GM12878 (cell line): ENCODE data around the gene RNFT2. TPM values are rescaled to one million over a fixed set of nuclear protein-coding genes. Genes with fewer than 3 reads are reported as not detected.

Experiments used
- ATAC-seq: fragments of 200-7000 bp; cut with Tn5 transposase; 3 replicates; pipeline ENCODE4 v1.9.1; 2020; ENCODE audit warnings: mild to moderate bottlenecking, moderate library complexity
- BruUV-seq: library from RNA; stranded (reverse); fragments of 400-500 nt; replicated peaks from 2 replicates; lab custom pipeline; 2021; lab: Mats Ljungman, UMichigan
- CTCF ChIA-PET: fragments of 300-600 bp; sonication (Branson Sonifier 250); formaldehyde crosslinking; extraction: SDS; loops from one replicate; lab custom pipeline; 2021; ENCODE audit warnings: inconsistent platforms; lab: Yijun Ruan, JAX
- POLR2A ChIA-PET: fragments of 350-600 bp; formaldehyde crosslinking; extraction: SDS; loops from one replicate; lab custom pipeline; 2021; ENCODE audit warnings: inconsistent platforms; lab: Charles Lee
- RAD21 ChIA-PET: fragments of 300-600 bp; sonication (Branson Sonifier 250); formaldehyde crosslinking; loops from one replicate; lab custom pipeline; 2023; ENCODE audit warnings: antibody characterized with exemption; ENCODE audit not compliant: unreplicated experiment; lab: Charles Lee
- SMC1A ChIA-PET: fragments of 300-600 bp; sonication (Branson Sonifier 250); formaldehyde crosslinking; loops from one replicate; lab custom pipeline; 2023; ENCODE audit not compliant: unreplicated experiment, uncharacterized antibody; lab: Charles Lee
- DNase-seq: peaks from one replicate; pipeline ENCODE4 v3.0.0-alpha.2; 2011; ENCODE audit warnings: low read depth, low spot score
- FAIRE-seq: peaks from 3 replicates; lab custom pipeline; 2011; peaks lifted over from hg19 to GRCh38; lab: Jason Lieb, UNC
- H2AFZ ChIP-seq: 2 replicates; pipeline ENCODE4 v1.6.0; 2011; ENCODE audit warnings: low read depth, low read length, control low read depth; ENCODE audit not compliant: control insufficient read depth
- H3K27ac ChIP-seq: 2 replicates; pipeline ENCODE4 v1.5.1; 2011; ENCODE audit warnings: control low read depth; ENCODE audit not compliant: control insufficient read depth, insufficient read depth
- H3K27me3 ChIP-seq, 2 experiments: replicated peaks in 1 of 2; 2 replicates each; pipeline versions ENCODE4 v1.6.0 to v1.6.1; 2011; ENCODE audit warnings: low read length in 1 of 2; ENCODE audit not compliant: control insufficient read depth in 2 of 2, insufficient read depth in 2 of 2
- H3K36me3 ChIP-seq, 2 experiments: 2 replicates each; pipeline ENCODE4 v1.5.1; 2011; ENCODE audit warnings: low read length in 1 of 2; ENCODE audit not compliant: control insufficient read depth in 2 of 2, insufficient read depth in 2 of 2
- H3K4me1 ChIP-seq: 2 replicates; pipeline ENCODE4 v1.6.1; 2011; ENCODE audit warnings: mild to moderate bottlenecking, low read length, moderate library complexity, mixed read lengths; ENCODE audit not compliant: control insufficient read depth, insufficient read depth
- H3K4me2 ChIP-seq: 2 replicates; pipeline ENCODE4 v1.6.0; 2011; ENCODE audit warnings: control low read depth; ENCODE audit not compliant: control insufficient read depth, insufficient read depth
- H3K4me3 ChIP-seq: fragments of 200-600 bp; sonication (generic); 2 replicates; pipeline ENCODE4 v1.5.1; 2016
- H3K79me2 ChIP-seq: 2 replicates; pipeline ENCODE4 v1.6.0; 2011; ENCODE audit warnings: low read length; ENCODE audit not compliant: control insufficient read depth, insufficient read depth
- H3K9ac ChIP-seq: 2 replicates; pipeline ENCODE4 v1.8.0; 2011; ENCODE audit warnings: low read length, control low read depth, mixed read lengths; ENCODE audit not compliant: control insufficient read depth, insufficient read depth
- H3K9me3 ChIP-seq: replicated peaks from 3 replicates; pipeline ENCODE4 v1.5.1; 2011; ENCODE audit warnings: mild to moderate bottlenecking, low read length; ENCODE audit not compliant: control insufficient read depth, insufficient read depth
- H4K20me1 ChIP-seq: 2 replicates; pipeline ENCODE4 v1.6.0; 2011; ENCODE audit not compliant: control insufficient read depth, insufficient read depth
- ATF2 ChIP-seq: IDR thresholded peaks from 2 replicates; pipeline ENCODE4 v1.6.1; 2012; ENCODE audit warnings: low read length, inconsistent platforms
- MTA2 ChIP-seq: fragments of 450-650 bp; IDR thresholded peaks from 2 replicates; pipeline ENCODE4 v1.6.1; 2016; ENCODE audit warnings: low read depth, mild to moderate bottlenecking, moderate library complexity
- MXI1 ChIP-seq: fragments of 150-350 bp; IDR thresholded peaks from 2 replicates; pipeline ENCODE4 v1.6.1; 2011; ENCODE audit warnings: low read depth, mild to moderate bottlenecking, inconsistent platforms, low read length, improper control_type of control experiment
- NR2F1 ChIP-seq: fragments of 450-650 bp; conservative IDR thresholded peaks from 2 replicates; pipeline ENCODE4 v1.6.1; 2017; ENCODE audit warnings: mild to moderate bottlenecking
- RELA ChIP-seq: fragments of 450-650 bp; IDR thresholded peaks from 2 replicates; pipeline ENCODE4 v1.8.0; 2014; ENCODE audit warnings: borderline replicate concordance; ENCODE audit not compliant: partially characterized antibody
- USF2 ChIP-seq: IDR thresholded peaks from 2 replicates; pipeline ENCODE4 v1.6.1; 2011; ENCODE audit warnings: low read depth, low read length, improper control_type of control experiment, borderline replicate concordance
- ZSCAN29 ChIP-seq: fragments of 450-650 bp; IDR thresholded peaks from 2 replicates; pipeline ENCODE4 v1.6.1; 2017; ENCODE audit warnings: mild to moderate bottlenecking, moderate library complexity
- WGBS: methylation state at CpG from one replicate; pipeline ENCODE4 v1.1.6; 2016; ENCODE audit warnings: low lambda C conversion rate; ENCODE audit not compliant: insufficient replicate concordance, insufficient coverage; ENCODE audit errors: missing lambda C conversion rate; 5-methylcytosine and 5-hydroxymethylcytosine counted together
- in situ Hi-C: fragments of 300-500 bp; cut with MboI; formaldehyde crosslinking; loops from 9 replicates; pipeline ENCODE4 v1.14.3; 2018; ENCODE audit warnings: mixed read lengths
- intact Hi-C: fragments of 100-400 bp; cut with micrococcal nuclease; formaldehyde crosslinking; loops from one replicate; pipeline ENCODE4 v1.14.2; 2022; ENCODE audit not compliant: unreplicated experiment
- polyA plus RNA-seq, 11 experiments: library from polyadenylated mRNA; depleted of rRNA in 4 of 11; unstranded in 6 of 11; stranded (reverse) in 5 of 11; fragments of >200 nt; fragmentation: Nextera tagmentation in 4 of 11; fragmentation: Illumina TruSeq in 1 of 11; extraction: Ambion mirVana in 4 of 11; extraction: Trizol in 1 of 11; gene quantifications; 1 replicate in 1 of 11; 2 replicates in 10 of 11; pipeline versions ENCODE4 v1.2.1 to v1.2.3, GENCODE V29; 2011 to 2016; ENCODE audit warnings: inconsistent platforms in 2 of 11, missing spikeins in 2 of 11, low read depth in 1 of 11
- total RNA-seq, 4 experiments: library from RNA; depleted of rRNA in 3 of 4; stranded (reverse); fragments of >200 nt in 3 of 4; fragmentation: Illumina TruSeq in 1 of 4; extraction: Trizol in 1 of 4; gene quantifications; 2 replicates each; pipeline versions ENCODE4 v1.2.1 to v1.2.3, GENCODE V29; 2013 to 2021
- TF ChIP-seq, protein P1 (sequence below): fragments of 450-650 bp; IDR thresholded peaks from 2 replicates; pipeline ENCODE4 v1.6.1; 2016; ENCODE audit warnings: mild to moderate bottlenecking, moderate library complexity, borderline replicate concordance

The RNFT2 gene
- total and polyA plus RNA-seq, 10 of the 15 experiments (the other 5 are each of a cell fraction or from before 2014, with no cell fraction given): 2.5 to 17.3 (median 9.7) TPM

- no peak for TF ChIP-seq ATF2
- no peak for TF ChIP-seq RELA
- no peak for TF ChIP-seq USF2
- TF ChIP-seq MTA2: no peak
- TF ChIP-seq ZSCAN29: no peak
- no peak for TF ChIP-seq MXI1
- TF ChIP-seq, protein P1, sequence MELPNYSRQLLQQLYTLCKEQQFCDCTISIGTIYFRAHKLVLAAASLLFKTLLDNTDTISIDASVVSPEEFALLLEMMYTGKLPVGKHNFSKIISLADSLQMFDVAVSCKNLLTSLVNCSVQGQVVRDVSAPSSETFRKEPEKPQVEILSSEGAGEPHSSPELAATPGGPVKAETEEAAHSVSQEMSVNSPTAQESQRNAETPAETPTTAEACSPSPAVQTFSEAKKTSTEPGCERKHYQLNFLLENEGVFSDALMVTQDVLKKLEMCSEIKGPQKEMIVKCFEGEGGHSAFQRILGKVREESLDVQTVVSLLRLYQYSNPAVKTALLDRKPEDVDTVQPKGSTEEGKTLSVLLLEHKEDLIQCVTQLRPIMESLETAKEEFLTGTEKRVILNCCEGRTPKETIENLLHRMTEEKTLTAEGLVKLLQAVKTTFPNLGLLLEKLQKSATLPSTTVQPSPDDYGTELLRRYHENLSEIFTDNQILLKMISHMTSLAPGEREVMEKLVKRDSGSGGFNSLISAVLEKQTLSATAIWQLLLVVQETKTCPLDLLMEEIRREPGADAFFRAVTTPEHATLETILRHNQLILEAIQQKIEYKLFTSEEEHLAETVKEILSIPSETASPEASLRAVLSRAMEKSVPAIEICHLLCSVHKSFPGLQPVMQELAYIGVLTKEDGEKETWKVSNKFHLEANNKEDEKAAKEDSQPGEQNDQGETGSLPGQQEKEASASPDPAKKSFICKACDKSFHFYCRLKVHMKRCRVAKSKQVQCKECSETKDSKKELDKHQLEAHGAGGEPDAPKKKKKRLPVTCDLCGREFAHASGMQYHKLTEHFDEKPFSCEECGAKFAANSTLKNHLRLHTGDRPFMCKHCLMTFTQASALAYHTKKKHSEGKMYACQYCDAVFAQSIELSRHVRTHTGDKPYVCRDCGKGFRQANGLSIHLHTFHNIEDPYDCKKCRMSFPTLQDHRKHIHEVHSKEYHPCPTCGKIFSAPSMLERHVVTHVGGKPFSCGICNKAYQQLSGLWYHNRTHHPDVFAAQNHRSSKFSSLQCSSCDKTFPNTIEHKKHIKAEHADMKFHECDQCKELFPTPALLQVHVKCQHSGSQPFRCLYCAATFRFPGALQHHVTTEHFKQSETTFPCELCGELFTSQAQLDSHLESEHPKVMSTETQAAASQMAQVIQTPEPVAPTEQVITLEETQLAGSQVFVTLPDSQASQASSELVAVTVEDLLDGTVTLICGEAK: no peak
- no peak for TF ChIP-seq NR2F1
- H3K27me3 ChIP-seq: no peaks in the 10 kb centered on the region
- H3K4me3 ChIP-seq: no peak overlapping the region
- DNase-seq (no peak), ATAC-seq (no peak), FAIRE-seq (no peak)
- RAD21 ChIA-PET: no interaction called here
- intact Hi-C loops: no loop called here
- CTCF ChIA-PET: no interaction called here
- H3K27ac ChIP-seq: no peak overlapping the region
- no peak overlapping the region for H3K4me2 ChIP-seq
- POLR2A ChIA-PET: no interaction called here
- no TSS peak for BruUV-seq
- no peaks in the 10 kb centered on the region for H3K4me1 ChIP-seq
- WGBS: 96% methylated on average over 3 of the region's 3 CpGs
- no peaks in the 10 kb centered on the region; a peak in 1 of 4 replicates for H3K36me3 ChIP-seq
- H3K9ac ChIP-seq: no peak overlapping the region
- SMC1A ChIA-PET: no interaction called here
- in situ Hi-C loops: no loop called here
- H3K79me2 ChIP-seq: no peaks in the 10 kb centered on the region
- H4K20me1 ChIP-seq: no peaks in the 10 kb centered on the region
- no peak overlapping the region for H2AFZ ChIP-seq
- no peaks in the 10 kb centered on the region for H3K9me3 ChIP-seq
Measured at GRCh38 chr12:116802018-116802417, 63.9 kb downstream of the RNFT2 start.
